ENCODE results near the gene ECSIT.

DNA sequence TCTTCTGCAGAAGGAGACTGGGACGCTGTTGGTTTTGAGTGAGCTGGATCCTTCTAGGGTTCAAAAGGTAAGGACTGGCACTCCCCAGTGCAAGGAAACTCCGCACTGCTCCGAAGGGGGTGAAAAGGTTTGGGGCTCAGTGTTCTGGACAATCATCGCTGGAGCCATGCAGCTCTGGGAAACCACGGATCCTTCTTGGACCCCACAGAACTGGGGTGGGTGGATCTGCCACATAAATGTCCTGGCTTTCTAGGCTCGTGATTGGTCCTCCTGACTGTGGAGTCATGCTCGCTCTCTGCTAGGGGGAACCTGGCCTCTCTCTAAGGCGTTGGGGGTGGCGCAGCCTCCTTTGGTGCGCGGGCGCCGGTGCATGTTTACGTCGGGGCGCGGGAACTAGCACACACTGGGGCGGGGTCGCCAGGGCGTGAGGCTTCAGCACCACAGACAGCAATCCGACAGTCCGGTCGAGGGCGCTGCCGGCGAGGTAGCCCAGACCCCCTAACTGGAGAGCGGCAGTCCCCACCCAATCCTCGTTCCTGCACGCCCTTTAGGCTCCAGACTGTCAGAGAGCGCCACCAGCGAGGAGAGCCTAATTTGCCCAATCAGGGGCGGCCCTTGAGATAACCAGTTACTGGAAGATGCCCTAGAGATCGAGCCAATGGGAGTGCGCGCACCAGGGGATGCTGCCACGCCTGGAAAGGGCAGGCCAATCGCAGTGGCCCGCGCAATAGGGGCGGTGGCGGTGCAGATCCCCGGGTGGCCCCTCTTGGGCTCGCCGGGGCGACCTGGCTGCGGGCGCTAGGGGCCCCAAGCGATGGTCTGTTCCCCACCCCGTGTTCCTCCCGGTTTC lies 47.2 kb downstream of the ECSIT start:
- TF ChIP-seq MXD4 (CRISPR knock-in tag; IDR thresholded peaks at IDR 0.05; ENCODE audit: borderline replicate concordance) (no peak), TEAD1 (CRISPR knock-in tag; IDR thresholded peaks at IDR 0.05) (peak; percentile 50)
- TF ChIP-seq, protein P1, sequence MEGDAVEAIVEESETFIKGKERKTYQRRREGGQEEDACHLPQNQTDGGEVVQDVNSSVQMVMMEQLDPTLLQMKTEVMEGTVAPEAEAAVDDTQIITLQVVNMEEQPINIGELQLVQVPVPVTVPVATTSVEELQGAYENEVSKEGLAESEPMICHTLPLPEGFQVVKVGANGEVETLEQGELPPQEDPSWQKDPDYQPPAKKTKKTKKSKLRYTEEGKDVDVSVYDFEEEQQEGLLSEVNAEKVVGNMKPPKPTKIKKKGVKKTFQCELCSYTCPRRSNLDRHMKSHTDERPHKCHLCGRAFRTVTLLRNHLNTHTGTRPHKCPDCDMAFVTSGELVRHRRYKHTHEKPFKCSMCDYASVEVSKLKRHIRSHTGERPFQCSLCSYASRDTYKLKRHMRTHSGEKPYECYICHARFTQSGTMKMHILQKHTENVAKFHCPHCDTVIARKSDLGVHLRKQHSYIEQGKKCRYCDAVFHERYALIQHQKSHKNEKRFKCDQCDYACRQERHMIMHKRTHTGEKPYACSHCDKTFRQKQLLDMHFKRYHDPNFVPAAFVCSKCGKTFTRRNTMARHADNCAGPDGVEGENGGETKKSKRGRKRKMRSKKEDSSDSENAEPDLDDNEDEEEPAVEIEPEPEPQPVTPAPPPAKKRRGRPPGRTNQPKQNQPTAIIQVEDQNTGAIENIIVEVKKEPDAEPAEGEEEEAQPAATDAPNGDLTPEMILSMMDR (IDR thresholded peaks at IDR 0.05) = no peak
- TF ChIP-seq, protein P2, sequence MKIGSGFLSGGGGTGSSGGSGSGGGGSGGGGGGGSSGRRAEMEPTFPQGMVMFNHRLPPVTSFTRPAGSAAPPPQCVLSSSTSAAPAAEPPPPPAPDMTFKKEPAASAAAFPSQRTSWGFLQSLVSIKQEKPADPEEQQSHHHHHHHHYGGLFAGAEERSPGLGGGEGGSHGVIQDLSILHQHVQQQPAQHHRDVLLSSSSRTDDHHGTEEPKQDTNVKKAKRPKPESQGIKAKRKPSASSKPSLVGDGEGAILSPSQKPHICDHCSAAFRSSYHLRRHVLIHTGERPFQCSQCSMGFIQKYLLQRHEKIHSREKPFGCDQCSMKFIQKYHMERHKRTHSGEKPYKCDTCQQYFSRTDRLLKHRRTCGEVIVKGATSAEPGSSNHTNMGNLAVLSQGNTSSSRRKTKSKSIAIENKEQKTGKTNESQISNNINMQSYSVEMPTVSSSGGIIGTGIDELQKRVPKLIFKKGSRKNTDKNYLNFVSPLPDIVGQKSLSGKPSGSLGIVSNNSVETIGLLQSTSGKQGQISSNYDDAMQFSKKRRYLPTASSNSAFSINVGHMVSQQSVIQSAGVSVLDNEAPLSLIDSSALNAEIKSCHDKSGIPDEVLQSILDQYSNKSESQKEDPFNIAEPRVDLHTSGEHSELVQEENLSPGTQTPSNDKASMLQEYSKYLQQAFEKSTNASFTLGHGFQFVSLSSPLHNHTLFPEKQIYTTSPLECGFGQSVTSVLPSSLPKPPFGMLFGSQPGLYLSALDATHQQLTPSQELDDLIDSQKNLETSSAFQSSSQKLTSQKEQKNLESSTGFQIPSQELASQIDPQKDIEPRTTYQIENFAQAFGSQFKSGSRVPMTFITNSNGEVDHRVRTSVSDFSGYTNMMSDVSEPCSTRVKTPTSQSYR (CRISPR knock-in tag; IDR thresholded peaks at IDR 0.05) = no peak
